Ishikawa (cell line): ENCODE measurements around the gene TRUB2.

Experiments used
- CEBPB ChIP-seq: IDR thresholded peaks from 2 replicates; pipeline ENCODE4 v1.6.1; 2012
- CREB1 ChIP-seq: IDR thresholded peaks from 2 replicates; pipeline ENCODE4 v1.6.1; 2012; ENCODE audit warnings: low read depth
- EGR1 ChIP-seq: IDR thresholded peaks from 2 replicates; pipeline ENCODE4 v1.6.1; 2012
- EP300 ChIP-seq: IDR thresholded peaks from 2 replicates; pipeline ENCODE4 v1.6.1; 2012; ENCODE audit warnings: borderline replicate concordance
- FOXM1 ChIP-seq: IDR thresholded peaks from 2 replicates; pipeline ENCODE4 v1.6.1; 2012; ENCODE audit warnings: low read depth, borderline replicate concordance
- NFIC ChIP-seq: IDR thresholded peaks from 2 replicates; pipeline ENCODE4 v1.6.1; 2012
- RAD21 ChIP-seq: IDR thresholded peaks from 2 replicates; pipeline ENCODE4 v1.6.1; 2012; ENCODE audit warnings: low read depth
- TAF1 ChIP-seq: IDR thresholded peaks from 2 replicates; pipeline ENCODE4 v1.6.1; 2012; ENCODE audit warnings: low read depth, mild to moderate bottlenecking
- TCF12 ChIP-seq: IDR thresholded peaks from 2 replicates; pipeline ENCODE4 v1.6.1; 2012; ENCODE audit warnings: low read depth
- TEAD4 ChIP-seq: IDR thresholded peaks from 2 replicates; pipeline ENCODE4 v1.6.1; 2012
- YY1 ChIP-seq: IDR thresholded peaks from 2 replicates; pipeline ENCODE4 v1.6.1; 2012; ENCODE audit warnings: low read depth
- ZBTB7A ChIP-seq: IDR thresholded peaks from 2 replicates; pipeline ENCODE4 v1.6.1; 2012; ENCODE audit warnings: low read depth
- TF ChIP-seq, protein P1 (sequence below): IDR thresholded peaks from 2 replicates; pipeline ENCODE4 v1.6.1; 2012; ENCODE audit warnings: low read depth, mild to moderate bottlenecking
- TF ChIP-seq, protein P2 (sequence below): IDR thresholded peaks from 2 replicates; pipeline ENCODE4 v1.6.1; 2012
- TF ChIP-seq, protein P3 (sequence below): IDR thresholded peaks from 2 replicates; pipeline ENCODE4 v1.6.1; 2012

The TRUB2 gene

DNA sequence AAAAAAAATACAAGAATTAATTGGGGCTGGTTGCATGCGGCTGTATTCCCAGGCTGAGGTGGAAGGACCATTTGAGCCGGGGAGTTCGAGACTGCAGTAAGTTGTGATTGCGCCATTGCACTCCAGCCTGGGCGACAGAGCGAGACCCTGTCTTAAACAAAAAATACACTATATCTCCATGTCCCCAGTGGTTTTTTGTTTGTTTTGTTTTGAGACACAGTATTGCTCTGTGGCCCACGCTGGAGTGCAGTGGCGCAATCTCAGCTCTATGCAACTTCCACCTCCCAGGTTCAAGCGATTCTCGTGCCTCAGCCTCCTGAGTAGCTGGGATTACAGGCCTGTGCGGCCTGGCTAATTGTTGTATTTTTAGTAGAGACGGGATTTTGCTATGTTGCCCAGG is 1.5 kb upstream of the TRUB2 start:
- no peak for TF ChIP-seq CREB1
- TF ChIP-seq, protein P1, sequence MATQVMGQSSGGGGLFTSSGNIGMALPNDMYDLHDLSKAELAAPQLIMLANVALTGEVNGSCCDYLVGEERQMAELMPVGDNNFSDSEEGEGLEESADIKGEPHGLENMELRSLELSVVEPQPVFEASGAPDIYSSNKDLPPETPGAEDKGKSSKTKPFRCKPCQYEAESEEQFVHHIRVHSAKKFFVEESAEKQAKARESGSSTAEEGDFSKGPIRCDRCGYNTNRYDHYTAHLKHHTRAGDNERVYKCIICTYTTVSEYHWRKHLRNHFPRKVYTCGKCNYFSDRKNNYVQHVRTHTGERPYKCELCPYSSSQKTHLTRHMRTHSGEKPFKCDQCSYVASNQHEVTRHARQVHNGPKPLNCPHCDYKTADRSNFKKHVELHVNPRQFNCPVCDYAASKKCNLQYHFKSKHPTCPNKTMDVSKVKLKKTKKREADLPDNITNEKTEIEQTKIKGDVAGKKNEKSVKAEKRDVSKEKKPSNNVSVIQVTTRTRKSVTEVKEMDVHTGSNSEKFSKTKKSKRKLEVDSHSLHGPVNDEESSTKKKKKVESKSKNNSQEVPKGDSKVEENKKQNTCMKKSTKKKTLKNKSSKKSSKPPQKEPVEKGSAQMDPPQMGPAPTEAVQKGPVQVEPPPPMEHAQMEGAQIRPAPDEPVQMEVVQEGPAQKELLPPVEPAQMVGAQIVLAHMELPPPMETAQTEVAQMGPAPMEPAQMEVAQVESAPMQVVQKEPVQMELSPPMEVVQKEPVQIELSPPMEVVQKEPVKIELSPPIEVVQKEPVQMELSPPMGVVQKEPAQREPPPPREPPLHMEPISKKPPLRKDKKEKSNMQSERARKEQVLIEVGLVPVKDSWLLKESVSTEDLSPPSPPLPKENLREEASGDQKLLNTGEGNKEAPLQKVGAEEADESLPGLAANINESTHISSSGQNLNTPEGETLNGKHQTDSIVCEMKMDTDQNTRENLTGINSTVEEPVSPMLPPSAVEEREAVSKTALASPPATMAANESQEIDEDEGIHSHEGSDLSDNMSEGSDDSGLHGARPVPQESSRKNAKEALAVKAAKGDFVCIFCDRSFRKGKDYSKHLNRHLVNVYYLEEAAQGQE, result no peak
- no peak for TF ChIP-seq TEAD4
- no peak for TF ChIP-seq EGR1
- TF ChIP-seq TCF12, result no peak
- no peak for TF ChIP-seq NFIC
- TF ChIP-seq, protein P2, sequence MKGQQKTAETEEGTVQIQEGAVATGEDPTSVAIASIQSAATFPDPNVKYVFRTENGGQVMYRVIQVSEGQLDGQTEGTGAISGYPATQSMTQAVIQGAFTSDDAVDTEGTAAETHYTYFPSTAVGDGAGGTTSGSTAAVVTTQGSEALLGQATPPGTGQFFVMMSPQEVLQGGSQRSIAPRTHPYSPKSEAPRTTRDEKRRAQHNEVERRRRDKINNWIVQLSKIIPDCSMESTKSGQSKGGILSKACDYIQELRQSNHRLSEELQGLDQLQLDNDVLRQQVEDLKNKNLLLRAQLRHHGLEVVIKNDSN, result no peak
- no peak for TF ChIP-seq ZBTB7A
- TF ChIP-seq, protein P3, sequence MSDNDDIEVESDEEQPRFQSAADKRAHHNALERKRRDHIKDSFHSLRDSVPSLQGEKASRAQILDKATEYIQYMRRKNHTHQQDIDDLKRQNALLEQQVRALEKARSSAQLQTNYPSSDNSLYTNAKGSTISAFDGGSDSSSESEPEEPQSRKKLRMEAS, result no peak
- no peak for TF ChIP-seq CEBPB
- no peak for TF ChIP-seq TAF1
- TF ChIP-seq RAD21, result no peak
- TF ChIP-seq YY1, result no peak
- TF ChIP-seq FOXM1, result no peak
- TF ChIP-seq EP300, result no peak

DNA sequence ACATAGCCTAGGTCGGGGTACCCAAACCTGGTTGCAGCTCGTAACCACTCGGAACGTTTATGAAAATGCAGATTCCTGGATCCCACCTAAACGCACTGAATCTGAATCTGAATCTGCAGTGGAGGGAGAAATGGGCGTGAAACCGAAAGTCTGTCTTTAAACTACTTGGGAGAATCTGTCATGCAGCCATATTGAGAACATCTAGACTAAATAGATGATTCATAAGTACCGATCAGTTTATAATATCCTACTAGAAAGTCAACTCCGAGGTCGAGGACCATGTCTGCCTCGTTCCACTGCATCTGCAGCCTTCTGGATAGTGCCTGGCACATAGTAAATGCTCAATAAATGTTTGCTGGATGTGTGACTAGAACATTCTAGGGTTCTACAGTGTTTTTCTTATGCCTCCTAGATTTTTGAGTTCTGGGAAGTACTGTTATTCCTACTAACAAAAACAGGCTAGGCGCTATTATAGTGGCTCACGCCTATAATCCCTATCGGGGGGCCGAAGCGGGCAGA is 1.0 kb upstream of the TRUB2 start:
- TF ChIP-seq CREB1 (no peak), YY1 (no peak), TAF1 (no peak), RAD21 (no peak), TEAD4 (no peak), TCF12 (no peak), EGR1 (no peak), FOXM1 (no peak), EP300 (no peak), CEBPB (no peak), NFIC (no peak), ZBTB7A (no peak)
- TF ChIP-seq, protein P2, result no peak
- TF ChIP-seq, protein P3, result no peak
- TF ChIP-seq, protein P1, result no peak

DNA sequence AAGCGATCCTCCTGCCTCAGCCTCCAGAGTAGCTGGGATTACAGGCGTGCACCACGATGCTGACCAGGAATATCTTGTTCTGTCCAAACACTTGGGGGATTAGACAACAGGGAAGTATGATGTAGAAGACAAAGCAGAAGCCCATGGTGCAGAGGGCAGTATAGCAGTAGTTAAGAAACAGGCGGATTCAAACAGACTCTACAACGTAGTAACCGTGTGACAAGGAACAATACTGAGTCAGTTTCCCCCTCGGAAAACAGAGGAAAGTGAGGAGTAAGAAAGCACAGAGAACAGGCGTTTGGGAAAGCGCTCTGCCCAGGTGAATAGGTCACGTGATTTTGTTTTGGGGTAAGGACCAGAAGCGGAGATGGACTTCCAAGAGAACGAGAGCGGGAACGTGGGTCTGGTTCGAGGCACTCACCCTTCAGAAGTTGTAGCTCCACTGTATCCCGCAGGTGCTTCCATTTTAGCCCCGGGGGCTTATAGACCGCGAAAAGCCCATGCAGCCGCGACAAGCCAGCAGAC is 306 bp downstream of the TRUB2 start:
- no peak for TF ChIP-seq CREB1
- TF ChIP-seq, protein P2, result peak; percentile 92

DNA sequence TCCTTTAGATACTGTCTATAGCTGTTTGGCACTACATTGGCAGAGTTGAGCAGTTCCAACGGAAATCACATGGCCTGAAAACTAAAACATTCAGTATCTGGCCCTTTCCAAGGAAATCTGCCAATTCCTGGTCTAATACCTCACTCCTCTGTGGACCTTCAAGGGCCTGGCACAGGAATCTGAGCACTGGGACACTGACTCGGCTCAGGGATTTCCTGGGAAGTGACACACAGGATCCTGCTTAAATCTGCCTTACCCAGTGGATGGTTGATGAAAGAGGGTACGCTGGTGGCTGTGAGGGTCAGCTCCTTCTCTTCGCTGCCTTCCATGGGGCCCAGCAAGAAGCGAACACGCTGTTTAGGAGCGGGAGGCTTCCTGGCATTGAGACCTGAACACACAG is 904 bp downstream of the TRUB2 start:
- TF ChIP-seq ZBTB7A (no peak), TEAD4 (no peak), FOXM1 (no peak), RAD21 (no peak), EP300 (no peak), YY1 (no peak), NFIC (no peak), EGR1 (no peak), TAF1 (no peak), CEBPB (no peak), CREB1 (no peak), TCF12 (no peak)
- TF ChIP-seq, protein P3, result no peak
- TF ChIP-seq, protein P2, result no peak
- TF ChIP-seq, protein P1, result no peak
